Measurements from ENCODE around the gene LRPPRC. TPM values are rescaled to one million over a fixed set of nuclear protein-coding genes. Genes with fewer than 3 reads are reported as not detected.

LRPPRC gene
- total RNA-seq, 2 donors from 2014 or later, result 45.9 to 53.1 TPM

- intact Hi-C loops (cut with DNase I), result no loop called here
- DNase-seq (ENCODE audit: low spot score), result no peak
Measured at GRCh38 chr2:43841949-43842865, 153.6 kb downstream of the LRPPRC start.

GRCh38 chr2:43840965-43841364 lies 154.8 kb downstream of the LRPPRC start:
- intact Hi-C loops (cut with DNase I), result no loop called here
- no peak for DNase-seq (ENCODE audit: low spot score)

GRCh38 chr2:43839776-43840564 lies 155.8 kb downstream of the LRPPRC start:
- no peak for DNase-seq (ENCODE audit: low spot score)
- intact Hi-C loops (cut with DNase I), result loop anchor here in 1 of 2 donors (10.0 kb wide), 1 partner anchor 845 kb away; no protein-coding TSS in a partner anchor

GRCh38 chr2:43838560-43839267 lies 157.1 kb downstream of the LRPPRC start, which contains the start of the genes ABCG5 and ABCG8:
ABCG5 (minus strand) TSS chr2:43838839; CDS start chr2:43838679, 160 bp downstream.
ABCG8 (plus strand) TSS chr2:43838971; CDS start chr2:43839054, 83 bp downstream.
- intact Hi-C loops (cut with DNase I), result loop anchor here in 1 of 2 donors (10.0 kb wide), 1 partner anchor 846 kb away; no protein-coding TSS in a partner anchor
- DNase-seq (ENCODE audit: low spot score), result no peak

- intact Hi-C loops (cut with DNase I), result loop anchor here in 1 of 2 donors (10.0 kb wide), 1 partner anchor 847 kb away; no protein-coding TSS in a partner anchor
- no peak for DNase-seq (ENCODE audit: low spot score)
Measured at GRCh38 chr2:43837831-43838559, 157.8 kb downstream of the LRPPRC start.

- intact Hi-C loops (cut with DNase I), result loop anchor here in 1 of 2 donors (10.0 kb wide), 1 partner anchor 848 kb away; no protein-coding TSS in a partner anchor
- no peak for DNase-seq (ENCODE audit: low spot score)
Measured at GRCh38 chr2:43837033-43837432, 158.8 kb downstream of the LRPPRC start.

Other genes with a start within 250 kb of the LRPPRC start
- 10 to 100 TPM in 1 of 2 donors, 1 to 10 TPM in 1; 9.2 to 18.3 TPM for gene DYNC2LI1, start 221.9 kb downstream of the LRPPRC start, total RNA-seq
- not detected for gene ABCG5, start 157.2 kb downstream of the LRPPRC start, total RNA-seq
- gene ABCG8, start 157.0 kb downstream of the LRPPRC start, total RNA-seq, result not detected
- gene PPM1B, start 172.9 kb upstream of the LRPPRC start, total RNA-seq, result 10 to 100 TPM; 38.3 to 45.0 TPM

All from posterior vena cava (tissue), 2 donors.